GM23248 (cell line): ENCODE results near the gene CRACDL. TPM values are rescaled to one million over a fixed set of nuclear protein-coding genes. Genes with fewer than 3 reads are reported as not detected.

Experiments used
- DNase-seq: peaks from one replicate; pipeline ENCODE4 v3.0.0-alpha.2; 2015
- H2AFZ ChIP-seq: fragments of 200-600 bp; sonication (generic); 2 replicates; pipeline ENCODE4 v1.6.1; 2016; ENCODE audit warnings: antibody characterized with exemption
- H3F3A ChIP-seq: fragments of 200-600 bp; sonication (generic); 2 replicates; pipeline ENCODE4 v1.6.1; 2016; ENCODE audit warnings: mild to moderate bottlenecking, antibody characterized with exemption, mixed run types; ENCODE audit not compliant: insufficient read depth
- H3K27ac ChIP-seq: fragments of 200-600 bp; sonication (generic); 2 replicates; pipeline ENCODE4 v1.5.1; 2016; ENCODE audit warnings: mild to moderate bottlenecking
- H3K27me3 ChIP-seq: fragments of 200-600 bp; sonication (generic); replicated peaks from 2 replicates; pipeline ENCODE4 v1.6.1; 2016; ENCODE audit warnings: mild to moderate bottlenecking; ENCODE audit not compliant: insufficient read depth
- H3K36me3 ChIP-seq: fragments of 200-600 bp; sonication (generic); 2 replicates; pipeline ENCODE4 v1.6.1; 2016; ENCODE audit warnings: low read depth, mild to moderate bottlenecking
- H3K4me1 ChIP-seq: fragments of 200-600 bp; sonication (generic); 2 replicates; pipeline ENCODE4 v1.6.1; 2016; ENCODE audit warnings: mild to moderate bottlenecking; ENCODE audit not compliant: insufficient read depth
- H3K4me2 ChIP-seq: fragments of 200-600 bp; sonication (generic); one replicate; pipeline ENCODE4 v1.6.1; 2016; ENCODE audit warnings: mild to moderate bottlenecking; ENCODE audit not compliant: unreplicated experiment
- H3K4me3 ChIP-seq: fragments of 200-600 bp; sonication (generic); 2 replicates; pipeline ENCODE4 v1.5.1; 2016; ENCODE audit warnings: mild to moderate bottlenecking
- H3K79me2 ChIP-seq: fragments of 200-600 bp; sonication (generic); 2 replicates; pipeline ENCODE4 v1.6.1; 2016; ENCODE audit warnings: mild to moderate bottlenecking; ENCODE audit not compliant: insufficient read depth
- H3K9ac ChIP-seq: fragments of 200-600 bp; sonication (generic); 2 replicates; pipeline ENCODE4 v1.6.1; 2016; ENCODE audit warnings: mild to moderate bottlenecking
- H3K9me2 ChIP-seq: fragments of 200-600 bp; sonication (generic); 2 replicates; pipeline ENCODE4 v1.6.1; 2016; ENCODE audit warnings: mixed run types, mild to moderate bottlenecking, moderate library complexity; ENCODE audit not compliant: insufficient read depth
- H3K9me3 ChIP-seq: fragments of 200-600 bp; sonication (generic); one replicate; pipeline ENCODE4 v1.6.1; 2017; ENCODE audit warnings: low read depth
- H4K20me1 ChIP-seq: fragments of 200-600 bp; sonication (generic); 2 replicates; pipeline ENCODE4 v1.6.0; 2016; ENCODE audit not compliant: insufficient read depth
- EZH2 ChIP-seq: fragments of 200-600 bp; sonication (generic); IDR thresholded peaks from 2 replicates; pipeline ENCODE4 v1.6.1; 2018; ENCODE audit warnings: antibody characterized with exemption, mild to moderate bottlenecking; ENCODE audit not compliant: insufficient read depth, poor library complexity, severe bottlenecking
- EZH2phosphoT487 ChIP-seq: fragments of 200-600 bp; sonication (generic); IDR thresholded peaks from 2 replicates; pipeline ENCODE4 v1.6.1; 2018; ENCODE audit warnings: antibody characterized with exemption, moderate library complexity, mild to moderate bottlenecking, low read depth; ENCODE audit not compliant: insufficient read depth
- WGBS, 2 experiments: methylation state at CpG; one replicate each; pipeline ENCODE4 v1.1.6; 2015 to 2017; ENCODE audit warnings: low lambda C conversion rate in 2 of 2, low coverage in 1 of 2; ENCODE audit errors: missing lambda C conversion rate in 2 of 2; 5-methylcytosine and 5-hydroxymethylcytosine counted together
- in situ Hi-C: fragments of 300-500 bp; cut with MboI; formaldehyde crosslinking; loops from 2 replicates; pipeline ENCODE4 v1.15.0; 2020
- polyA plus RNA-seq: library from polyadenylated mRNA; unstranded; fragments of >200 nt; fragmentation: Nextera tagmentation; extraction: Ambion mirVana; gene quantifications from 2 replicates; pipeline ENCODE4 v1.2.1, GENCODE V29; 2016
- total RNA-seq: library from RNA; depleted of rRNA; stranded (reverse); fragments of >200 nt; shearing (Covaris generic); gene quantifications from 2 replicates; pipeline ENCODE4 v1.2.3, GENCODE V29; 2014

CRACDL gene
- total and polyA plus RNA-seq, 2 experiments from 2014 or later: not detected

DNA sequence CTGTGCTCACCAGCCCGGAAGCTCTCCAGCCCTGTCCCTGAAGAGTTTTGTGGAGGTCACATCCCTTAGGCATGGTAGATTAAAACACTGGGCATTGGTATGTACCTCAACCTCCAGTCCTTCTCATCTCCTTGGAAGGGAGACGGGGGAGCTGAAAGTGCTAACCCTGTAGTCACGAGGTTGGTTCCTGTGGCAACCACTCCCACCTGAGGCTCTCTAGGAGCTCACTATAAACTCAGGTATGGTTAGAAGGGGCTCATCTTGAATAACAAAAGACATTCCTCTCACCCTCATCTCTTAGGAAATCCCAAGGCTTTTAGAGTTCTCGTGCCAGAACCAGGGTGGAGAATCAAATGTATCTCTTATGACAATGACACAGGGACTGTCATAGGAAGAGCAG, 162.1 kb downstream of the CRACDL start:
- 84 to 90% methylated on average over 4 of the region's 4 CpGs for WGBS, 2 experiments
- DNase-seq: no peak
- Histone ChIP-seq H3K9ac (no peak overlapping the region), H3K79me2 (no peaks in the 10 kb centered on the region), H3K4me3 (no peak overlapping the region), H3K27me3 (peaks cover 13% of the 10 kb centered on the region; the same call in 1 of the 2 replicates), H3K36me3 (no peaks in the 10 kb centered on the region), H2AFZ (no peak overlapping the region), H3K4me1 (no peaks in the 10 kb centered on the region), H3K9me3 (no peaks in the 10 kb centered on the region), H3K27ac (no peak overlapping the region), H3K9me2 (no peaks in the 10 kb centered on the region), H3K4me2 (no peak overlapping the region), H4K20me1 (no peaks in the 10 kb centered on the region), H3F3A (no peaks in the 10 kb centered on the region)
- in situ Hi-C loops: no loop called here
- no peak for TF ChIP-seq EZH2
- no peak for TF ChIP-seq EZH2phosphoT487

DNA sequence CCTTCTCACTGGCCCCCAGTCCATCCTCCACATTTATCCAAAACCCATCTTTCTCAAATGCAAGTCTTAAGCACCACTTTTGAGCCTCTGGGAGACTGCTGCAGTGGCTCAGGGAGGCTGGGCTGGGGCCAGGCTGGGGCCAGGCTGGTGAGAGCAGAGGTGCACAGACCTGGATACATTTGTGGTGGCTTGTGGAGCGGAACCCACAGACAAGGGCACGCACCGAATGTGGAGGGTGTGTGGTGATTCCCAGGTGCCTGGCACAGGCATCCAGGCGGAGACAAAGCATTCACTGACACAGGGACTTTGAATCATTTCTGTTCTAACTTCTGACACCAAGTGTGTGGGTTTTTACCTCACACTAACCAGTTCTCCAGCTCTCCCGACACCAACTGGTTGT, 162.9 kb downstream of the CRACDL start:
- Histone ChIP-seq H3K9me2 (no peaks in the 10 kb centered on the region), H3F3A (0 out of 2 replicates have a peak, but pooled peaks cover 4% of the 10 kb centered on the region), H3K4me2 (no peak overlapping the region), H3K9me3 (no peaks in the 10 kb centered on the region), H2AFZ (no peak overlapping the region), H3K27me3 (peaks cover 13% of the 10 kb centered on the region; the same call in 1 of the 2 replicates), H3K36me3 (no peaks in the 10 kb centered on the region), H3K4me3 (no peak overlapping the region), H3K4me1 (no peaks in the 10 kb centered on the region), H3K79me2 (no peaks in the 10 kb centered on the region), H3K27ac (no peak overlapping the region), H3K9ac (no peak overlapping the region), H4K20me1 (no peaks in the 10 kb centered on the region)
- DNase-seq: no peak
- TF ChIP-seq EZH2: no peak
- no peak for TF ChIP-seq EZH2phosphoT487
- 79% methylated on average over 5 of the region's 5 CpGs for WGBS, 2 experiments
- in situ Hi-C loops: no loop called here

GRCh38 chr2:98772536-98772935, 163.5 kb downstream of the CRACDL start:
- Histone ChIP-seq H3K27ac (no peak overlapping the region), H3K9me3 (no peaks in the 10 kb centered on the region), H3K27me3 (peaks cover 14% of the 10 kb centered on the region; the same call in 1 of the 2 replicates), H3K79me2 (no peaks in the 10 kb centered on the region), H3K4me2 (no peak overlapping the region), H3K36me3 (no peaks in the 10 kb centered on the region), H2AFZ (no peak overlapping the region), H3K4me3 (no peak overlapping the region), H3K4me1 (no peaks in the 10 kb centered on the region), H3F3A (0 out of 2 replicates have a peak, but pooled peaks cover 4% of the 10 kb centered on the region), H3K9ac (no peak overlapping the region), H3K9me2 (no peaks in the 10 kb centered on the region), H4K20me1 (no peaks in the 10 kb centered on the region)
- in situ Hi-C loops: no loop called here
- no peak for DNase-seq
- no peak for TF ChIP-seq EZH2phosphoT487
- WGBS, 2 experiments: 53 to 57% methylated on average over 8 of the region's 8 CpGs

DNA sequence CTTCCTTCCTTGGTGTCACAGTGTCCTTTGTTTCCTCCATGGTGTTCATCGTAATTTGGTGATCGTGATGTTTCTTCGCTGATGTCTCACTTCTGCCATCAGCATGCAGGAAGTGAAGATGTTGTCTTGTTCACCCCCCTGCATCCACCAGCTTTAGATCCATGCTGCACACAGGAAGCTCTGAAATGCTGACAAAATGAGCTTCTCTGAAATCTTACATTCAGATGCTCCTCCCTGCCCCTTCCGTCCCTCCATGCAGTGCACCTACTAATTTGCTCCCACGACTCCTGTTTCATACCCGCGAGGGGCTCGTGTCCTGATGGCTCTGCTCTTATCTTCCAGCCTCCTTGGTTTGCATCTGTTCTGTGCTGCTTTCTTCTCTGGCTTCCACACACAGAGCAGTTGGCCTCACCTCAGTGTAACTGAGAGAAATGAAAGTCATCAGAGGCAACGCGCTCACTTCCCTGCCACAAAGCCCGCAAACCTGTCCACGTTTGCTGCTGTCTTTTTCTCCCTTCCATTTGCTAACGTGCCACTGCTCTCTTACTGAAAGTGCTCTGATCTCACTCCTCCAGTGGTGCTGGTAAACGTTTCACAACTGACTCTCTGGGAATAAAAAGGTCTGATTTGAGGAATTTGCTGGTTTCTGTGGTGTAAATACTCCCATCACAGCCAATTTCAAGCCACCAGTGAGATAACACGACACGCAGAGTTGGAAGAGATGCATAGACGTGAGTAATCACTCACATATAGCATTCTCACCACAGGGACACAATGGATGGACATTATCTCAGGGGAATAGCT, 164.1 kb downstream of the CRACDL start:
- no peak overlapping the region for H2AFZ ChIP-seq
- no peaks in the 10 kb centered on the region for H3K9me3 ChIP-seq
- 0 out of 2 replicates have a peak, but pooled peaks cover 4% of the 10 kb centered on the region for H3F3A ChIP-seq
- no peak overlapping the region for H3K4me3 ChIP-seq
- in situ Hi-C loops: no loop called here
- peaks cover 17% of the 10 kb centered on the region; the same call in 1 of the 2 replicates for H3K27me3 ChIP-seq
- H3K4me2 ChIP-seq: no peak overlapping the region
- no peaks in the 10 kb centered on the region for H3K79me2 ChIP-seq
- TF ChIP-seq EZH2phosphoT487 (no peak), EZH2 (no peak)
- no peaks in the 10 kb centered on the region for H3K36me3 ChIP-seq
- H4K20me1 ChIP-seq: no peaks in the 10 kb centered on the region
- H3K9ac ChIP-seq: no peak overlapping the region
- H3K4me1 ChIP-seq: no peaks in the 10 kb centered on the region
- no peak for DNase-seq
- H3K9me2 ChIP-seq: no peaks in the 10 kb centered on the region
- 57 to 61% methylated on average over 17 of the region's 17 CpGs for WGBS, 2 experiments
- no peak overlapping the region for H3K27ac ChIP-seq
